ENCODE data around the gene MATN1.

The MATN1 gene

GRCh38 chr1:30724655-30725421 lies 1.5 kb upstream of the MATN1 start:
- no peak for DNase-seq (ENCODE audit: low spot score)
- in situ Hi-C loops (cut with MboI; ENCODE audit: low pct_unique_long_range_greater_than_20kb, low sequenced_read_pairs, unreplicated experiment), result loop anchor here (5.0 to 10.0 kb wide), 2 partner anchors 60 to 187 kb away; no protein-coding TSS in a partner anchor

GRCh38 chr1:30724175-30724574 lies 790 bp upstream of the MATN1 start:
- DNase-seq (ENCODE audit: low spot score), result no peak
- in situ Hi-C loops (cut with MboI; ENCODE audit: low pct_unique_long_range_greater_than_20kb, low sequenced_read_pairs, unreplicated experiment), result loop anchor here (5.0 to 10.0 kb wide), 2 partner anchors 61 to 188 kb away; no protein-coding TSS in a partner anchor
- TF ChIP-seq CTCF (IDR thresholded peaks at IDR 0.05; ENCODE audit: extremely low read depth, insufficient read depth, missing control alignments), result peak; percentile 29

More at GRCh38 chr1:30724655-30725421, 1.5 kb upstream of the MATN1 start:
- TF ChIP-seq CTCF (IDR thresholded peaks at IDR 0.05; ENCODE audit: extremely low read depth, insufficient read depth, missing control alignments), result no peak

GRCh38 chr1:30721812-30722537 lies 1.4 kb downstream of the MATN1 start:
- in situ Hi-C loops (cut with MboI; ENCODE audit: low pct_unique_long_range_greater_than_20kb, low sequenced_read_pairs, unreplicated experiment), result loop anchor here (5.0 to 10.0 kb wide), 2 partner anchors 63 to 190 kb away; no protein-coding TSS in a partner anchor
- no peak for TF ChIP-seq CTCF (IDR thresholded peaks at IDR 0.05; ENCODE audit: extremely low read depth, insufficient read depth, missing control alignments)
- DNase-seq (ENCODE audit: low spot score), result no peak

GRCh38 chr1:30721341-30721793 lies 2.0 kb downstream of the MATN1 start:
- no peak for TF ChIP-seq CTCF (IDR thresholded peaks at IDR 0.05; ENCODE audit: extremely low read depth, insufficient read depth, missing control alignments)
- no peak for DNase-seq (ENCODE audit: low spot score)
- in situ Hi-C loops (cut with MboI; ENCODE audit: low pct_unique_long_range_greater_than_20kb, low sequenced_read_pairs, unreplicated experiment), result loop anchor here (5.0 to 10.0 kb wide), 2 partner anchors 63 to 191 kb away; no protein-coding TSS in a partner anchor

- no peak for DNase-seq (ENCODE audit: low spot score)
- in situ Hi-C loops (cut with MboI; ENCODE audit: low pct_unique_long_range_greater_than_20kb, low sequenced_read_pairs, unreplicated experiment), result loop anchor here (5.0 to 10.0 kb wide), 2 partner anchors 64 to 192 kb away; no protein-coding TSS in a partner anchor
- TF ChIP-seq CTCF (IDR thresholded peaks at IDR 0.05; ENCODE audit: extremely low read depth, insufficient read depth, missing control alignments), result no peak
These were observed 2.8 kb downstream of the MATN1 start for GRCh38 chr1:30720271-30721223.

All from GM13977 (cell line).